SHP77 treated with DMSO at 0.1 percent for 48 hours (cell line): Measurements from ENCODE around the gene MAGI2.

Source experiments
- DNase-seq: peaks from one replicate; lab custom pipeline; 2025; lab: John Stamatoyannopoulos, UW

Gene MAGI2

GRCh38 chr7:78787854-78788253, 665.6 kb downstream of the MAGI2 start:
- DNase-seq: no peak

- DNase-seq: no peak
These were observed 667.4 kb downstream of the MAGI2 start for GRCh38 chr7:78786055-78786454.

GRCh38 chr7:78783179-78783962, 670.1 kb downstream of the MAGI2 start:
- DNase-seq: no peak

GRCh38 chr7:78780560-78780959, 672.9 kb downstream of the MAGI2 start:
- DNase-seq: no peak

GRCh38 chr7:78779788-78780187, 673.7 kb downstream of the MAGI2 start:
- DNase-seq: no peak

GRCh38 chr7:78777829-78778228, 675.6 kb downstream of the MAGI2 start:
- no peak for DNase-seq

GRCh38 chr7:78770422-78771410, 682.8 kb downstream of the MAGI2 start:
- DNase-seq: no peak

- DNase-seq: no peak
These were observed 683.9 kb downstream of the MAGI2 start for GRCh38 chr7:78769481-78770101.

GRCh38 chr7:78768859-78769258, 684.6 kb downstream of the MAGI2 start:
- DNase-seq: no peak

- no peak for DNase-seq
These were observed 687.3 kb downstream of the MAGI2 start for GRCh38 chr7:78765943-78766729.

GRCh38 chr7:78764571-78764970, 688.9 kb downstream of the MAGI2 start:
- no peak for DNase-seq

- DNase-seq: no peak
These were observed 690.8 kb downstream of the MAGI2 start for GRCh38 chr7:78762625-78763024.

- no peak for DNase-seq
These were observed 692.7 kb downstream of the MAGI2 start for GRCh38 chr7:78760620-78761355.

GRCh38 chr7:78752554-78752953, 700.9 kb downstream of the MAGI2 start:
- no peak for DNase-seq

GRCh38 chr7:78751253-78751652, 702.2 kb downstream of the MAGI2 start:
- no peak for DNase-seq

GRCh38 chr7:78749052-78749746, 704.3 kb downstream of the MAGI2 start:
- DNase-seq: no peak

- DNase-seq: no peak
These were observed 705.9 kb downstream of the MAGI2 start for GRCh38 chr7:78747592-78747991.

- no peak for DNase-seq
These were observed 707.2 kb downstream of the MAGI2 start for GRCh38 chr7:78746301-78746700.

GRCh38 chr7:78742694-78743093, 710.8 kb downstream of the MAGI2 start:
- DNase-seq: no peak

- no peak for DNase-seq
These were observed 716.9 kb downstream of the MAGI2 start for GRCh38 chr7:78736548-78736947.
